ENCODE measurements around the gene CCSAP. TPM values are rescaled to one million over a fixed set of nuclear protein-coding genes. Genes with fewer than 3 reads are reported as not detected.

Gene CCSAP, protein sequence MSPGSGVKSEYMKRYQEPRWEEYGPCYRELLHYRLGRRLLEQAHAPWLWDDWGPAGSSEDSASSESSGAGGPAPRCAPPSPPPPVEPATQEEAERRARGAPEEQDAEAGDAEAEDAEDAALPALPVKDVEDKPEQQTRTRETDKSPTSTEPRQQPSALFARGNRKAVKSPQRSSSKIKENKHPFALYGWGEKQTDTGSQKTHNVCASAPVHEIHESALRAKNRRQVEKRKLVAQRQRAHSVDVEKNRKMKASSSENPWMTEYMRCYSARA
- 10 to 100 TPM in 1 of 4 donors, 1 to 10 TPM in 2, under 1 TPM in 1; 0.51 to 14.2 (median 4.3) TPM for total RNA-seq

DNA sequence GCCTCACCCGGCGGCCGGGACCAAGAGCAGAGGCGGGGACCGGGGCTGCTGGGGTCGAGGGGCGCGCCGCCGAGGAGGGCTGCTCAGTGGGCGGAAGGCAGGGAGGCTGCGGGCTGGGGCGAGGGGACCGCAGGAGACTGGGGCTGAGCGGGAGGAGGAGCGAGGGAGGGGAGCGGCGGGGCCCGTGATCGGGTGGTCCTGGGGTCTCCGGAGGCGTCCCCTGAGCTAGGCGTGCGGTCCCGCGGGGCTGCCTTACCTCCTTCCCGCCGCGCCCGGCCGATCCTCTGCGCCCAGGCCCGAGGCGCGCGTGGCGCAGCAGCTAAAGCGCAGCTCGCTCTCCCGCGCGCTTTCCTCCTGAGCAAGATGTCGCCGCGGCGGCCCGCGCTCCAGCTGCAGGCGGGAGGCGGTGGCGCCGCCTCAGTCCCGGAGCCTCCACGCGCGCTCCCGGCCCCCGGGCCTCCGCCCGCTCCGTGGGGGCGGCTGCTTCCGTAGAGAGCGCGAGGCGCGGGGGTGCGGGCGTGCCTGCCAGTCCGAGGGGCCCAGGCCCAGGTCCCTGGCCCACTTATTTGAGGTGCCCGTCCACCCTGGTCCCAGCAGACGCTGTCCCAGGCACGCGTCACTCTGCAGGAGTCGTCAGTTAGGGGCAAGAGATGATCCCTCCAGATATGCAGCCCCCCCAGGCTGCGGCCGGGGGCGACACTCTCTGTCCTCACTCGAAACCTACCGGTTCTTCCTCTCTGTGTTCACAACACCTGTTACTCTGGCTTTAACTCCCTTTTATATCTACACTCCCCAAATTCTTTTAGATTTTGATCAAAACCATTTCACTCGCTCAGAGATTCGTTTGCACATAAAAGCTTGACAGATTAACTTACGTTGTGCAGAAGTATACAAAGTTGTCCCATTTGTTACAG lies at the start of gene CCSAP:
TSS of gene CCSAP (minus strand) at position 392 of the 914 bp plus-strand sequence. CDS start 582 bp downstream, outside the sequence.
- Histone ChIP-seq H3K27ac (peak within 1 kb of the TSS; percentile 78 to 93), H3K4me1 (no peaks in the 10 kb centered on the region), H3K9me3 (no peaks in the 10 kb centered on the region), H3K4me3 (peak within 1 kb of the TSS; percentile 50 to 92), H3K36me3 (no peaks in the 10 kb centered on the region), H3K27me3 (no peaks in the 10 kb centered on the region)
- peak in 1 of 2 donors; percentile 61 for TF ChIP-seq POLR2A (IDR thresholded peaks at IDR 0.05)
- no peak for TF ChIP-seq CTCF (IDR thresholded peaks at IDR 0.05)
- DNase-seq, result peak; percentile 26 to 57
- intact Hi-C loops (cut with DNase I; ENCODE audit: low total_unique reads), result no loop called here

DNA sequence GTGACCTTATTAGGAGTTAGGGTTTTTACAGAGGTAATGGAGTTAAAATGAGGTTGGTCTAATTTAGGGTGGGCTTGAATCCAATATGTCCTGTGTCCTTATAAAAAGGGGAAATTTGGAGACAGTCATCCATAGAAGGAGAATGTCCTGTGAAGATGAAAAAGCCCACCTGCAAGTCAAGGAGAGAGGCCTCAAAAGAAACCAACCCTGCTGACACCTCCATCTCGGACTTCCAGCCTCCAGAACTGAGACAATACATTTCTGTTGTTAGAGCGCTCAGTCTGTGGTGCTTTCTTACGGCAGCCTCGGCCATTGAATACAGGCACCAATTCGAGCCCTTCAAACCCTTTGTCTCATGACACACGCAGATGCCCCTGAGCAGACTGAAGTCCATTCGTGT lies 47.3 kb upstream of the CCSAP start:
- no peak for TF ChIP-seq POLR2A (IDR thresholded peaks at IDR 0.05)
- TF ChIP-seq CTCF (IDR thresholded peaks at IDR 0.05), result no peak
- no peak overlapping the region for H3K27ac ChIP-seq
- no peaks in the 10 kb centered on the region for H3K36me3 ChIP-seq
- H3K9me3 ChIP-seq, result no peaks in the 10 kb centered on the region
- H3K27me3 ChIP-seq, result peaks cover 0 to 7% of the 10 kb centered on the region in 2 donors
- no peak for DNase-seq
- H3K4me1 ChIP-seq, result no peaks in the 10 kb centered on the region
- intact Hi-C loops (cut with DNase I; ENCODE audit: low total_unique reads), result no loop called here
- H3K4me3 ChIP-seq, result no peak overlapping the region

DNA sequence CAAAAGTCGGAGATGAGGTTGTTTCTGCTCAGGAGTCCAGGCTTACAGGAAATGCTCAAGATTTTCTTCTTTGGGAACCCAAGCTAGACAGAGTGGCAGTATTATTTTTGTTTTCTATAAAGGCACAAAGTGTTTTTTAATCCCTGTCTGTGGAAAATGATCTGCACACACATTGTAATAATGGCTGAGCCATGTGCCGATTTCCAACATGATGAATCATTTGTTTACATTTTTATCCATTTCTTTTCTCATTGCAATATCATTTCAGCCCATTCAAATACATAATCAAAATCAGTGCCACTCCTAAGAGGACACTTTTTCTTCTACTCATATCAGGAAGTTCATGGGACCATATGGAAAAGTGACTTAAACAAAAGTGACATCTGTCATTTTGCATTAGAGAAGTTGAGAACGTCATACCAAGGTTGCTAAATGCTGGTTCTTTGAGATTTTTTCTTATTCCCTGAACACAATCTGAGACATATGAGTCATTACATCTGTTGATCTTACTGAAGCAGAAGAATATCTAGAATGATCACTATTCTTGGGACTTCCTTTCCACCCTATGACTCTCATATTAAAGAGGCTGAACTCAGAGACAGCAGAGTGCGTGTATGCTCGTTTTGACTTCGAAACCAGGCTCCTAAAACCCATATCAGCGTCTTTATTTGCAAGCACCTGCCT lies 46.2 kb upstream of the CCSAP start:
- Histone ChIP-seq H3K36me3 (no peaks in the 10 kb centered on the region), H3K9me3 (no peaks in the 10 kb centered on the region), H3K27ac (no peak overlapping the region), H3K4me3 (no peak overlapping the region), H3K27me3 (peaks cover 0 to under 1% of the 10 kb centered on the region in 2 donors), H3K4me1 (no peaks in the 10 kb centered on the region)
- DNase-seq, result no peak
- intact Hi-C loops (cut with DNase I; ENCODE audit: low total_unique reads), result no loop called here
- TF ChIP-seq POLR2A (IDR thresholded peaks at IDR 0.05) (no peak), CTCF (IDR thresholded peaks at IDR 0.05) (no peak)

- Histone ChIP-seq H3K4me3 (no peak overlapping the region), H3K9me3 (no peaks in the 10 kb centered on the region), H3K36me3 (no peaks in the 10 kb centered on the region), H3K27me3 (no peaks in the 10 kb centered on the region), H3K27ac (no peak overlapping the region), H3K4me1 (no peaks in the 10 kb centered on the region)
- intact Hi-C loops (cut with DNase I; ENCODE audit: low total_unique reads), result no loop called here
- DNase-seq, result no peak
- TF ChIP-seq POLR2A (IDR thresholded peaks at IDR 0.05) (no peak), CTCF (IDR thresholded peaks at IDR 0.05) (no peak)
Measured at GRCh38 chr1:229385853-229386456, 43.1 kb upstream of the CCSAP start.

Data from uterus (tissue), 4 donors.